ENCODE measurements around the gene CIDEB.

DNA sequence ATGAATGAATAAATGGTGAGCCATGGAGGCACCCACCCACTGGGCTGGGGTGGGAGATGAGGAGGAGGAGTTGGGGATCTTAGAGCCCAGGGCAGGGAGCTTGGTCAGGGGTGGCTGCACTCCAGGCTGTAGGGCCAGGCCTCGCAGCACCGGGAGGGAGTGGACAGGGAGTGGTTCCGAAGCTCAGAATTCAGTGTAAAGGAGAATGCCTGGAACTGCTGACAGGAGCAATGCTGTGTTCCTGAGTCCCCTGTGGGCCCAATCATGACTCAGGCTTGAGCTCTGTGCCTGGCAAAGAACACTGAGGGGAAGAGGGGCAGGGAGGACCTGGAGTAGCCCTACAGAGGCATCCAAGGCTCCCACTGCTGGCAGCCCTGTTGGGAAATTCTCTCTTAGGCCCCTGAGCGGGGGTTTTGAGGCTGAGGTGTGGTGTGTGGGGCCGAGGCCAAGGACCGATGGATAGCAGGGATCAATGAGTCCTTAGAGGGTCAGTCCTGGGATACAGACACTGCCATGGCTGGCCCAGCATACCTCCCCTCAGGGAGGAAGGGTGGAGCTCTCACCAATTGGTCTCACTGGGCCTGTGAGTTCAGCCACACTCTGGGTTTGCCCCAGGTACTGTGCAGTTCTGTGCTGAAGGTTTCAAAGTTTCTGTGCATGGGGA is 26.8 kb downstream of the CIDEB start:
- TF ChIP-seq NCOR1 (IDR thresholded peaks at IDR 0.05), result no peak
- TF ChIP-seq CHD2 (IDR thresholded peaks at IDR 0.05; ENCODE audit: low read depth, low read length), result no peak
- no peak for TF ChIP-seq EZH2 (IDR thresholded peaks at IDR 0.05; ENCODE audit: borderline replicate concordance, low read depth, low read length)
- TF ChIP-seq EP300 (IDR thresholded peaks at IDR 0.05; ENCODE audit: low read length), result no peak
- no peak for TF ChIP-seq ZSCAN29 (IDR thresholded peaks at IDR 0.05)
- TF ChIP-seq POLR2A (conservative IDR thresholded peaks at IDR 0.05), result no peak
- no peak for TF ChIP-seq ZKSCAN8 (CRISPR knock-in tag; IDR thresholded peaks at IDR 0.05)
- no peak for TF ChIP-seq CHD4 (IDR thresholded peaks at IDR 0.05; ENCODE audit: insufficient read depth, insufficient replicate concordance, low read depth, low read length, poor library complexity, severe bottlenecking)
- TF ChIP-seq, protein P1, sequence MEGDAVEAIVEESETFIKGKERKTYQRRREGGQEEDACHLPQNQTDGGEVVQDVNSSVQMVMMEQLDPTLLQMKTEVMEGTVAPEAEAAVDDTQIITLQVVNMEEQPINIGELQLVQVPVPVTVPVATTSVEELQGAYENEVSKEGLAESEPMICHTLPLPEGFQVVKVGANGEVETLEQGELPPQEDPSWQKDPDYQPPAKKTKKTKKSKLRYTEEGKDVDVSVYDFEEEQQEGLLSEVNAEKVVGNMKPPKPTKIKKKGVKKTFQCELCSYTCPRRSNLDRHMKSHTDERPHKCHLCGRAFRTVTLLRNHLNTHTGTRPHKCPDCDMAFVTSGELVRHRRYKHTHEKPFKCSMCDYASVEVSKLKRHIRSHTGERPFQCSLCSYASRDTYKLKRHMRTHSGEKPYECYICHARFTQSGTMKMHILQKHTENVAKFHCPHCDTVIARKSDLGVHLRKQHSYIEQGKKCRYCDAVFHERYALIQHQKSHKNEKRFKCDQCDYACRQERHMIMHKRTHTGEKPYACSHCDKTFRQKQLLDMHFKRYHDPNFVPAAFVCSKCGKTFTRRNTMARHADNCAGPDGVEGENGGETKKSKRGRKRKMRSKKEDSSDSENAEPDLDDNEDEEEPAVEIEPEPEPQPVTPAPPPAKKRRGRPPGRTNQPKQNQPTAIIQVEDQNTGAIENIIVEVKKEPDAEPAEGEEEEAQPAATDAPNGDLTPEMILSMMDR (IDR thresholded peaks at IDR 0.05 in 2 of 3, conservative IDR thresholded peaks at IDR 0.05 in 1 of 3; ENCODE audit: insufficient read depth in 2 of 3, low read depth in 1 of 3, low read length in 3 of 3), result no peak
- TF ChIP-seq HDAC1 (IDR thresholded peaks at IDR 0.05), result no peak
- TF ChIP-seq ZKSCAN1 (IDR thresholded peaks at IDR 0.05; ENCODE audit: low read depth, low read length), result no peak
- TF ChIP-seq NFYB (IDR thresholded peaks at IDR 0.05; ENCODE audit: extremely low read depth, insufficient read length), result no peak
- TF ChIP-seq CBX8 (IDR thresholded peaks at IDR 0.05; ENCODE audit: borderline replicate concordance, extremely low read depth, low read depth, low read length, poor library complexity, severe bottlenecking), result no peak

Data from K562 (cell line).